Measurements from ENCODE around the gene SYT14. TPM values are rescaled to one million over a fixed set of nuclear protein-coding genes. Genes with fewer than 3 reads are reported as not detected.

The SYT14 gene
- polyA plus RNA-seq, 3 donors: not detected

DNA sequence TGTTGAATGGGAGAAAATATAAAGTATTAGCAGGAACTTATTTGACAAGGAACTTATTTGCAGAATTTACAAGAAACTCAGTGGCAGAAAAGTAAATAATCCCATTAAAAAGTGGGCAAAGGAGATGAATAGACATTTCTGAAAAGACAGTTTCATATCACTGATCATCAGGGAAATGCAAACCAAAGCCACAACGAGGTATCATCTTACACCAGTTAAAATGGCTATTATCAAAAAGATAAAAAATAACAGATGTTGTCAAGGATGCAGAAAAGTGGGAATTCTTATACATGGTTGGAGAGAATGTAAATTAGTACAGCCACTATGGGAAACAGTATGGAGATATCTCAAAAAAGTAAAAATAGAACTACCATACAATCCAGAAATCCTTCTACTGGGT lies 61.0 kb downstream of the SYT14 start:
- Mint-ChIP-seq H3K4me3 (no peak overlapping the region), H3K27me3 (ENCODE audit: low read depth in 3 of 3) (peaks cover 3 to 10% (median 3%) of the 10 kb centered on the region in 3 donors), H3K36me3 (no peaks in the 10 kb centered on the region), H3K9me3 (no peaks in the 10 kb centered on the region), H3K27ac (no peak overlapping the region), H3K4me1 (no peaks in the 10 kb centered on the region)
- Histone ChIP-seq H3K9ac (ENCODE audit: insufficient read depth, low read length, poor library complexity, severe bottlenecking) (no peak overlapping the region), H3K4me2 (replicated peaks; ENCODE audit: extremely low read depth, low read length, poor library complexity, severe bottlenecking) (no peak overlapping the region), H4K20me1 (ENCODE audit: insufficient read depth, low read length) (no peaks in the 10 kb centered on the region), H3K27me3 (ENCODE audit: control insufficient read depth in 2 of 2, insufficient read depth in 2 of 2, low read length in 2 of 2) (no peaks in the 10 kb centered on the region), H3K79me2 (ENCODE audit: insufficient read depth, low read length) (no peaks in the 10 kb centered on the region), H2AFZ (ENCODE audit: insufficient read depth, low read depth, low read length, poor library complexity, severe bottlenecking) (no peak overlapping the region), H3K27ac (ENCODE audit: low read depth in 1 of 2, low read length in 2 of 2) (no peak overlapping the region), H3K9me3 (replicated peaks in 1 of 2; ENCODE audit: control insufficient read depth in 1 of 2, insufficient read depth in 1 of 2, low read length in 2 of 2) (no peaks in the 10 kb centered on the region), H3K4me1 (ENCODE audit: control insufficient read depth in 1 of 2, insufficient read depth in 2 of 2, low read length in 2 of 2) (no peaks in the 10 kb centered on the region), H3K36me3 (replicated peaks in 1 of 2; ENCODE audit: control insufficient read depth in 1 of 2, insufficient read depth in 2 of 2, low read length in 2 of 2) (no peaks in the 10 kb centered on the region), H3K4me3 (replicated peaks in 1 of 3; ENCODE audit: low read depth in 2 of 3, low read length in 3 of 3) (no peak overlapping the region)
- whole genome bisulfite sequencing (ENCODE audit: insufficient coverage): no CpG with 5 or more reads among the region's 1 CpG
- TF ChIP-seq, protein P1, sequence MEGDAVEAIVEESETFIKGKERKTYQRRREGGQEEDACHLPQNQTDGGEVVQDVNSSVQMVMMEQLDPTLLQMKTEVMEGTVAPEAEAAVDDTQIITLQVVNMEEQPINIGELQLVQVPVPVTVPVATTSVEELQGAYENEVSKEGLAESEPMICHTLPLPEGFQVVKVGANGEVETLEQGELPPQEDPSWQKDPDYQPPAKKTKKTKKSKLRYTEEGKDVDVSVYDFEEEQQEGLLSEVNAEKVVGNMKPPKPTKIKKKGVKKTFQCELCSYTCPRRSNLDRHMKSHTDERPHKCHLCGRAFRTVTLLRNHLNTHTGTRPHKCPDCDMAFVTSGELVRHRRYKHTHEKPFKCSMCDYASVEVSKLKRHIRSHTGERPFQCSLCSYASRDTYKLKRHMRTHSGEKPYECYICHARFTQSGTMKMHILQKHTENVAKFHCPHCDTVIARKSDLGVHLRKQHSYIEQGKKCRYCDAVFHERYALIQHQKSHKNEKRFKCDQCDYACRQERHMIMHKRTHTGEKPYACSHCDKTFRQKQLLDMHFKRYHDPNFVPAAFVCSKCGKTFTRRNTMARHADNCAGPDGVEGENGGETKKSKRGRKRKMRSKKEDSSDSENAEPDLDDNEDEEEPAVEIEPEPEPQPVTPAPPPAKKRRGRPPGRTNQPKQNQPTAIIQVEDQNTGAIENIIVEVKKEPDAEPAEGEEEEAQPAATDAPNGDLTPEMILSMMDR (IDR thresholded peaks at IDR 0.05): no peak
- intact Hi-C loops (cut with micrococcal nuclease): no loop called here
- no peak for DNase-seq

DNA sequence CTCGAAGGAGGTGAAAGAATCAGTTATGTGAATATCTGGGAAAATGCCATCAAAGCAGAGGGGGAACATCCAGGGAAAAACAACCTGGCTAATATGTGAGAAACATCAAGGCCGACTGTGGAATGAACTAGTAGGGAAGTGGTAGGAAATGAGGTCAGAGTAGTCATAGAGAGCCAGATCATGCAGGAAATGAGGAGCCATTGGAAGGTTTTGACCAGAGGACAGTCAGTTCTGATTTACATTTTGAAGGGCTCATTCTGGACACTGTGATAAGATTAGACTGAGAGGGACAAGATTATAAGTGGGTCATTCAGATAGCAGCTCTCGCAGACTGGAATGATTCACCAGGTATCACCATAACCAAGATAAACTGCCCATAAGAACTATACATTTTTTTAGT lies 63.7 kb downstream of the SYT14 start:
- Mint-ChIP-seq H3K4me1 (no peaks in the 10 kb centered on the region), H3K36me3 (no peaks in the 10 kb centered on the region), H3K9me3 (no peaks in the 10 kb centered on the region), H3K27me3 (ENCODE audit: low read depth in 3 of 3) (peaks cover 3 to 7% (median 3%) of the 10 kb centered on the region in 3 donors), H3K27ac (no peak overlapping the region), H3K4me3 (no peak overlapping the region)
- Histone ChIP-seq H4K20me1 (ENCODE audit: insufficient read depth, low read length) (no peaks in the 10 kb centered on the region), H3K4me2 (replicated peaks; ENCODE audit: extremely low read depth, low read length, poor library complexity, severe bottlenecking) (no peak overlapping the region), H3K27ac (ENCODE audit: low read depth in 1 of 2, low read length in 2 of 2) (no peak overlapping the region), H3K36me3 (replicated peaks in 1 of 2; ENCODE audit: control insufficient read depth in 1 of 2, insufficient read depth in 2 of 2, low read length in 2 of 2) (no peaks in the 10 kb centered on the region), H3K79me2 (ENCODE audit: insufficient read depth, low read length) (no peaks in the 10 kb centered on the region), H3K9me3 (replicated peaks in 1 of 2; ENCODE audit: control insufficient read depth in 1 of 2, insufficient read depth in 1 of 2, low read length in 2 of 2) (no peaks in the 10 kb centered on the region), H3K4me1 (ENCODE audit: control insufficient read depth in 1 of 2, insufficient read depth in 2 of 2, low read length in 2 of 2) (no peaks in the 10 kb centered on the region), H3K27me3 (ENCODE audit: control insufficient read depth in 2 of 2, insufficient read depth in 2 of 2, low read length in 2 of 2) (no peaks in the 10 kb centered on the region), H3K9ac (ENCODE audit: insufficient read depth, low read length, poor library complexity, severe bottlenecking) (no peak overlapping the region), H2AFZ (ENCODE audit: insufficient read depth, low read depth, low read length, poor library complexity, severe bottlenecking) (no peak overlapping the region), H3K4me3 (replicated peaks in 1 of 3; ENCODE audit: low read depth in 2 of 3, low read length in 3 of 3) (no peak overlapping the region)
- no peak for DNase-seq
- TF ChIP-seq, protein P1 (IDR thresholded peaks at IDR 0.05): no peak
- WGBS (ENCODE audit: insufficient coverage): 58% methylated on average over 2 of the region's 3 CpGs
- intact Hi-C loops (cut with micrococcal nuclease): no loop called here

Data from CD14-positive monocyte (primary cell).